GM21423 (cell line): Measurements from ENCODE around the gene TMPRSS12.
"Not testable (repeated sequence)": the region's sequence is repeated elsewhere in the genome, so short reads cannot be mapped to it uniquely, and the experiment has no call there.

ENCODE experiments used
- ATAC-seq: cut with Tn5 transposase; IDR thresholded peaks from one replicate; pipeline ENCODE4 v1.9.1; 2021; ENCODE audit warnings: mild to moderate bottlenecking, moderate library complexity; ENCODE audit not compliant: unreplicated experiment

The TMPRSS12 gene

GRCh38 chr12:50925920-50926319, 83.2 kb downstream of the TMPRSS12 start:
- ATAC-seq: no peak

- ATAC-seq: no peak
Measured at GRCh38 chr12:50926415-50926814, 83.7 kb downstream of the TMPRSS12 start.

- ATAC-seq: not testable (repeated sequence)
Measured at GRCh38 chr12:50926932-50927331, 84.2 kb downstream of the TMPRSS12 start.

- ATAC-seq: no peak
Measured at GRCh38 chr12:50927356-50927755, 84.6 kb downstream of the TMPRSS12 start.

GRCh38 chr12:50927766-50928224, 85.1 kb downstream of the TMPRSS12 start:
- ATAC-seq: no peak

- no peak for ATAC-seq
Measured at GRCh38 chr12:50928392-50928791, 85.7 kb downstream of the TMPRSS12 start.

GRCh38 chr12:50929831-50930230, 87.1 kb downstream of the TMPRSS12 start:
- no peak for ATAC-seq

- ATAC-seq: not testable (repeated sequence)
Measured at GRCh38 chr12:50930477-50930876, 87.8 kb downstream of the TMPRSS12 start.

- no peak for ATAC-seq
Measured at GRCh38 chr12:50932787-50933280, 90.1 kb downstream of the TMPRSS12 start.

GRCh38 chr12:50933459-50934124, 90.9 kb downstream of the TMPRSS12 start:
- ATAC-seq: no peak

GRCh38 chr12:50934371-50934851, 91.7 kb downstream of the TMPRSS12 start:
- ATAC-seq: no peak

GRCh38 chr12:50934981-50935807, 92.5 kb downstream of the TMPRSS12 start:
- no peak for ATAC-seq

- ATAC-seq: no peak
Measured at GRCh38 chr12:50936821-50937530, 94.2 kb downstream of the TMPRSS12 start.
